SK-N-SH (cell line): ENCODE data around the gene PRG2. TPM values are rescaled to one million over a fixed set of nuclear protein-coding genes. Genes with fewer than 3 reads are reported as not detected.

ENCODE experiments used
- CTCF ChIA-PET: fragments of 300-600, 350-600 bp; formaldehyde crosslinking; extraction: SDS; loops from one replicate; lab custom pipeline; 2021; lab: Yijun Ruan, JAX
- POLR2A ChIA-PET: fragments of 350-600 bp; sonication (Branson Sonifier 250); formaldehyde crosslinking; extraction: SDS; loops from one replicate; lab custom pipeline; 2020; ENCODE audit warnings: antibody characterized with exemption, inconsistent platforms; lab: Yijun Ruan, JAX
- DNase-seq: peaks from one replicate; pipeline ENCODE4 v3.0.0; 2012
- H2AFZ ChIP-seq: fragments of 200-600 bp; sonication (generic); 2 replicates; pipeline ENCODE4 v1.8.1; 2016; ENCODE audit warnings: antibody characterized with exemption, mild to moderate bottlenecking, low read depth
- H3F3A ChIP-seq: fragments of 200-600 bp; sonication (generic); replicated peaks from 2 replicates; pipeline ENCODE3; 2016; ENCODE audit warnings: antibody characterized with exemption, mild to moderate bottlenecking; ENCODE audit not compliant: insufficient read depth
- H3K27ac ChIP-seq, 2 experiments: fragments of 200-500 bp in 1 of 2; fragments of 200-600 bp in 1 of 2; sonication (Bioruptor generic) in 1 of 2; sonication (generic), shearing (Covaris generic) in 1 of 2; 2 replicates each; pipeline versions ENCODE4 v1.5.1 to v1.6.1; 2014 to 2016; ENCODE audit warnings: low read depth in 2 of 2, inconsistent platforms in 1 of 2, low read length in 1 of 2, mild to moderate bottlenecking in 1 of 2, mixed read lengths in 1 of 2
- H3K27me3 ChIP-seq: fragments of 200-600 bp; sonication (generic), shearing (Covaris generic); 2 replicates; pipeline ENCODE4 v1.6.1; 2016; ENCODE audit warnings: mixed run types; ENCODE audit not compliant: insufficient read depth
- H3K36me3 ChIP-seq, 2 experiments: fragments of 200-500 bp in 1 of 2; fragments of 200-600 bp in 1 of 2; sonication (Bioruptor generic) in 1 of 2; sonication (generic) in 1 of 2; replicated peaks in 1 of 2; 2 replicates each; pipeline versions ENCODE3 to v1.5.1; 2014 to 2016; ENCODE audit warnings: low read length in 1 of 2, mild to moderate bottlenecking in 1 of 2; ENCODE audit not compliant: insufficient read depth in 2 of 2, control insufficient read depth in 1 of 2
- H3K4me1 ChIP-seq, 2 experiments: fragments of 200-500 bp in 1 of 2; fragments of 200-600 bp in 1 of 2; sonication (Bioruptor generic) in 1 of 2; sonication (generic), shearing (Covaris generic) in 1 of 2; 2 replicates each; pipeline versions ENCODE4 v1.5.1 to v1.6.1; 2014 to 2016; ENCODE audit warnings: low read depth in 1 of 2, low read length in 1 of 2, mixed run types in 1 of 2; ENCODE audit not compliant: insufficient read depth in 2 of 2, control insufficient read depth in 1 of 2
- H3K4me2 ChIP-seq: fragments of 200-600 bp; sonication (generic), shearing (Covaris generic); 2 replicates; pipeline ENCODE4 v1.6.1; 2017; ENCODE audit warnings: mixed run types
- H3K4me3 ChIP-seq, 2 experiments: fragments of 200-500 bp in 1 of 2; fragments of 200-600 bp in 1 of 2; sonication (Bioruptor generic) in 1 of 2; sonication (generic), shearing (Covaris generic) in 1 of 2; 2 replicates each; pipeline versions ENCODE4 v1.5.1 to v1.8.1; 2014 to 2016; ENCODE audit warnings: low read depth in 2 of 2, inconsistent platforms in 1 of 2, low read length in 1 of 2, mild to moderate bottlenecking in 1 of 2, mixed read lengths in 1 of 2, moderate library complexity in 1 of 2
- H3K79me2 ChIP-seq: fragments of 200-600 bp; sonication (generic); 2 replicates; pipeline ENCODE4 v1.8.1; 2017; ENCODE audit warnings: mild to moderate bottlenecking; ENCODE audit not compliant: insufficient read depth
- H3K9ac ChIP-seq: fragments of 200-600 bp; sonication (generic); 2 replicates; pipeline ENCODE4 v1.6.1; 2017; ENCODE audit warnings: mixed run types
- H3K9me2 ChIP-seq: fragments of 200-600 bp; sonication (generic); 2 replicates; pipeline ENCODE4 v1.6.1; 2017; ENCODE audit warnings: mixed run types
- H3K9me3 ChIP-seq: fragments of 200-600 bp; sonication (generic); 2 replicates; pipeline ENCODE4 v1.6.1; 2017; ENCODE audit warnings: mixed run types, mild to moderate bottlenecking, moderate library complexity
- H4K20me1 ChIP-seq: fragments of 200-600 bp; sonication (generic); 2 replicates; pipeline ENCODE4 v1.6.1; 2017; ENCODE audit warnings: mild to moderate bottlenecking, mixed run types; ENCODE audit not compliant: insufficient read depth
- CHD2 ChIP-seq: fragments of 150-350 bp; IDR thresholded peaks from 2 replicates; pipeline ENCODE4 v1.6.1; 2018; ENCODE audit warnings: low read length; ENCODE audit not compliant: partially characterized antibody
- EP300 ChIP-seq, 2 experiments: IDR thresholded peaks; 2 replicates each; pipeline versions ENCODE4 v1.4.0 to v1.6.1; 2012; ENCODE audit warnings: borderline replicate concordance in 1 of 2, low read depth in 1 of 2, low read length in 1 of 2
- FOSL2 ChIP-seq: IDR thresholded peaks from 2 replicates; pipeline ENCODE4 v1.4.0; 2012; ENCODE audit warnings: low read depth, mild to moderate bottlenecking, moderate library complexity, borderline replicate concordance
- GABPA ChIP-seq: IDR thresholded peaks from 2 replicates; pipeline ENCODE4 v1.4.0; 2012; ENCODE audit warnings: low read depth, mild to moderate bottlenecking
- GATA2 ChIP-seq: sonication (generic); formaldehyde crosslinking; IDR thresholded peaks from 2 replicates; pipeline ENCODE4 v1.5.0; 2020; ENCODE audit warnings: mild to moderate bottlenecking, missing genetic modification reagents
- JUND ChIP-seq: IDR thresholded peaks from 2 replicates; pipeline ENCODE4 v1.4.0; 2012
- NFIC ChIP-seq: IDR thresholded peaks from 2 replicates; pipeline ENCODE4 v1.4.0; 2012; ENCODE audit warnings: borderline replicate concordance
- PBX3 ChIP-seq: IDR thresholded peaks from 2 replicates; pipeline ENCODE4; 2012
- POLR2AphosphoS5 ChIP-seq: IDR thresholded peaks from 2 replicates; pipeline ENCODE4 v1.6.1; 2012; ENCODE audit warnings: low read depth, low read length
- REST ChIP-seq: IDR thresholded peaks from 2 replicates; pipeline ENCODE4 v1.6.1; 2012; ENCODE audit warnings: mild to moderate bottlenecking, low read depth, low read length, moderate library complexity
- RXRA ChIP-seq: IDR thresholded peaks from 2 replicates; pipeline ENCODE4 v1.4.0; 2012; ENCODE audit warnings: low read depth, mild to moderate bottlenecking, borderline replicate concordance
- SMC3 ChIP-seq: IDR thresholded peaks from 2 replicates; pipeline ENCODE4 v1.6.1; 2012; ENCODE audit warnings: low read depth, low read length, improper control_type of control experiment
- USF2 ChIP-seq: fragments of 150-350 bp; IDR thresholded peaks from 2 replicates; pipeline ENCODE4 v1.6.1; 2017; ENCODE audit warnings: antibody characterized with exemption, low read length, low read depth, borderline replicate concordance
- ZBTB33 ChIP-seq: IDR thresholded peaks from 2 replicates; pipeline ENCODE4 v1.4.0; 2012; ENCODE audit warnings: low read depth, borderline replicate concordance
- WGBS: methylation state at CpG from one replicate; pipeline ENCODE4 v1.1.6; 2017; ENCODE audit warnings: low lambda C conversion rate; 5-methylcytosine and 5-hydroxymethylcytosine counted together
- polyA plus RNA-seq, 3 experiments: library from polyadenylated mRNA; depleted of rRNA; stranded (reverse); fragments of >200 nt; gene quantifications; 2 replicates each; pipeline ENCODE4 v1.2.3, GENCODE V29; 2012
- TF ChIP-seq, protein P1 (sequence below): fragments of 150-350 bp; IDR thresholded peaks from 2 replicates; pipeline ENCODE4 v1.6.1; 2016; ENCODE audit warnings: mild to moderate bottlenecking, low read depth, low read length

The PRG2 gene, protein sequence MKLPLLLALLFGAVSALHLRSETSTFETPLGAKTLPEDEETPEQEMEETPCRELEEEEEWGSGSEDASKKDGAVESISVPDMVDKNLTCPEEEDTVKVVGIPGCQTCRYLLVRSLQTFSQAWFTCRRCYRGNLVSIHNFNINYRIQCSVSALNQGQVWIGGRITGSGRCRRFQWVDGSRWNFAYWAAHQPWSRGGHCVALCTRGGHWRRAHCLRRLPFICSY
- polyA plus RNA-seq (2012; rRNA removed): not detected in 2 replicates
- polyA plus RNA-seq (2012; cell fraction: cytosol; rRNA removed): not detected in 2 replicates
- not detected in 2 replicates for polyA plus RNA-seq (2012; cell fraction: nucleus; rRNA removed)

GRCh38 chr11:57390535-57390934 is at the start of gene PRG2:
TSS of gene PRG2 (minus strand) at chr11:57390650. CDS start at chr11:57389944, 706 bp downstream.
- POLR2A ChIA-PET: no interaction called here
- H3K36me3 ChIP-seq: no peaks in the 10 kb centered on the region
- 30% methylated on average over 2 of the region's 2 CpGs for WGBS
- peaks cover 14% of the 10 kb centered on the region; the same call in 1 of the 2 replicates for H3K27me3 ChIP-seq
- no peak within 1 kb of the TSS for H3K27ac ChIP-seq
- no peaks in the 10 kb centered on the region for H3F3A ChIP-seq
- no peak within 1 kb of the TSS for H2AFZ ChIP-seq
- no peaks in the 10 kb centered on the region for H4K20me1 ChIP-seq
- H3K9ac ChIP-seq: no peak within 1 kb of the TSS
- TF ChIP-seq RXRA (no peak), SMC3 (no peak), USF2 (no peak), EP300 (IDR thresholded peaks at IDR 0.05; ENCODE audit: borderline replicate concordance in 1 of 2, low read depth in 1 of 2, low read length in 1 of 2) (no peak), CHD2 (no peak), ZBTB33 (no peak), NFIC (no peak), FOSL2 (no peak), GATA2 (CRISPR knock-in tag) (no peak), POLR2AphosphoS5 (no peak), PBX3 (no peak), REST (no peak), GABPA (no peak), JUND (no peak)
- TF ChIP-seq, protein P1, sequence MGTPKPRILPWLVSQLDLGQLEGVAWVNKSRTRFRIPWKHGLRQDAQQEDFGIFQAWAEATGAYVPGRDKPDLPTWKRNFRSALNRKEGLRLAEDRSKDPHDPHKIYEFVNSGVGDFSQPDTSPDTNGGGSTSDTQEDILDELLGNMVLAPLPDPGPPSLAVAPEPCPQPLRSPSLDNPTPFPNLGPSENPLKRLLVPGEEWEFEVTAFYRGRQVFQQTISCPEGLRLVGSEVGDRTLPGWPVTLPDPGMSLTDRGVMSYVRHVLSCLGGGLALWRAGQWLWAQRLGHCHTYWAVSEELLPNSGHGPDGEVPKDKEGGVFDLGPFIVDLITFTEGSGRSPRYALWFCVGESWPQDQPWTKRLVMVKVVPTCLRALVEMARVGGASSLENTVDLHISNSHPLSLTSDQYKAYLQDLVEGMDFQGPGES: no peak
- TF ChIP-seq, all 33 proteins: peak for 0
- no peak for DNase-seq
- Histone ChIP-seq H3K4me1 (no peaks in the 10 kb centered on the region; a peak in 1 of 4 replicates), H3K79me2 (no peaks in the 10 kb centered on the region), H3K9me3 (no peaks in the 10 kb centered on the region), H3K4me3 (no peak within 1 kb of the TSS), H3K4me2 (no peak within 1 kb of the TSS), H3K9me2 (no peaks in the 10 kb centered on the region)
- CTCF ChIA-PET: interaction anchor here (1.2 kb wide), 1 partner anchor 67 kb away, joined by 5 read pairs; no protein-coding TSS in a partner anchor
